Activated CD4-positive, alpha-beta T cell treated with anti-CD3 and anti-CD28 coated beads, Interleukin-2, amount 10 ng/mL, durations not matched to agents 7 days and 5 days (primary cell): ENCODE measurements around the gene FCGR3B. TPM values are rescaled to one million over a fixed set of nuclear protein-coding genes. Genes with fewer than 3 reads are reported as not detected.
A peak's percentile ranks its signal among the peaks of the same experiment; 100 is the strongest.
"Not testable (repeated sequence)": the region's sequence is repeated elsewhere in the genome, so short reads cannot be mapped to it uniquely, and the experiment has no call there.

ENCODE experiments used
- CTCF ChIA-PET: fragments of 350-600 bp; sonication (Branson Sonifier 250); formaldehyde crosslinking; loops from one replicate; lab custom pipeline; 2021; ENCODE audit warnings: antibody characterized with exemption; lab: Charles Lee
- POLR2A ChIA-PET: fragments of 350-600 bp; sonication (Branson Sonifier 250); formaldehyde crosslinking; loops from one replicate; lab custom pipeline; 2021; ENCODE audit warnings: antibody characterized with exemption; lab: Charles Lee
- DNase-seq: peaks from one replicate; pipeline ENCODE4 v3.0.0-alpha.2; 2020
- H3K27ac Mint-ChIP-seq: one replicate; pipeline ENCODE4 v1.8.0; 2021; ENCODE audit warnings: mild to moderate bottlenecking, moderate library complexity, mixed read lengths
- H3K27me3 Mint-ChIP-seq: one replicate; pipeline ENCODE4 v1.8.0; 2021; ENCODE audit warnings: mixed read lengths
- H3K36me3 Mint-ChIP-seq: one replicate; pipeline ENCODE4 v1.8.0; 2021; ENCODE audit warnings: low read depth, mixed read lengths
- H3K4me1 Mint-ChIP-seq: one replicate; pipeline ENCODE4 v1.8.0; 2021; ENCODE audit warnings: mixed read lengths
- H3K4me3 Mint-ChIP-seq: one replicate; pipeline ENCODE4 v1.8.0; 2021; ENCODE audit warnings: mild to moderate bottlenecking, moderate library complexity, mixed read lengths
- H3K9me3 Mint-ChIP-seq: one replicate; pipeline ENCODE4 v1.8.0; 2021; ENCODE audit warnings: mixed read lengths
- total RNA-seq, 2 experiments: library from RNA; stranded (reverse); gene quantifications; one replicate each; pipeline ENCODE4 v1.2.3, GENCODE V29; 2021

The FCGR3B gene
- total RNA-seq, 2 experiments from 2014 or later, result not detected

DNA sequence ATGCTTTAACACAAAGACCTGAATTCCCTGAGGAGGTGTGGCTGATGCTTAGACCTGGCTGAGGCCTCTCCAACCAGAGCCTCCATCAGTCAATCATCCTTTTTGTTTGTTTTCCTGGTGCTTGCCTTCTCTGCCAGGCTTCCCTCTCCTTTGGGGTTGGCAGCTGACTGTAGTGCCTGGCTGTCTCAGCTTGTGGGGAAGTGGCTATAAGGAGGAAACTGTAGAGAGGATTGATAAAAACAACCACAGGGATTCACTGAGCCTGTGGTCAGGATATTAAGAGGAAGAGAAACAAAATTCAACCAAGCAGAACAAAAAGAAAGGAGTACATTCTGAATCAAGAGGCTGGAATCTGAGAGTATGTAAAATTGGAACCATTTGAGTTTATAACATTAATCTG, 27.5 kb upstream of the FCGR3B start:
- DNase-seq, POLR2A ChIA-PET, H3K27me3 Mint-ChIP-seq, CTCF ChIA-PET, H3K36me3 Mint-ChIP-seq, H3K4me3 Mint-ChIP-seq, H3K9me3 Mint-ChIP-seq, H3K27ac Mint-ChIP-seq, H3K4me1 Mint-ChIP-seq: not testable (repeated sequence)

DNA sequence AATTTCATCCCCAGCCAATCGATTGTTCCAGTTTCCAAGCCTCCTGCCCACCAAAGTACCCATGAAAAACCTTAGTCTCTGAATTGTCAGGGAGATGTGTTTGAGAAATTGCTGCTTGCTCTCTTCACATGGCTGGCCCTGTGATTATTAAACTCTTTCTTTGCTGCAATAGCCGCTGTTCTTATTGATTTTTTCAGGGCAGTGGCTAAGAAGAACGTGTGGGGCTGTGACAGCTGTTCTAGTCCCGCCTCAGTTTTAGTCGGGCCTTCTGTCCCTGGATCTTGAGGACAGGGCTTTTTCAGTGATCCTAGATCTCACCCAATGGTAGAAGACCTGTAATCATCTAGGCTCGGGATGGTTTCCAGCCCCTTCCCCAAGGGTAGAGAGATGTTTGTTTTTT, 23.0 kb upstream of the FCGR3B start:
- POLR2A ChIA-PET, H3K9me3 Mint-ChIP-seq, H3K4me1 Mint-ChIP-seq, CTCF ChIA-PET, DNase-seq, H3K27ac Mint-ChIP-seq, H3K4me3 Mint-ChIP-seq, H3K36me3 Mint-ChIP-seq: not testable (repeated sequence)
- peaks cover 21% of the 10 kb centered on the region for H3K27me3 Mint-ChIP-seq

DNA sequence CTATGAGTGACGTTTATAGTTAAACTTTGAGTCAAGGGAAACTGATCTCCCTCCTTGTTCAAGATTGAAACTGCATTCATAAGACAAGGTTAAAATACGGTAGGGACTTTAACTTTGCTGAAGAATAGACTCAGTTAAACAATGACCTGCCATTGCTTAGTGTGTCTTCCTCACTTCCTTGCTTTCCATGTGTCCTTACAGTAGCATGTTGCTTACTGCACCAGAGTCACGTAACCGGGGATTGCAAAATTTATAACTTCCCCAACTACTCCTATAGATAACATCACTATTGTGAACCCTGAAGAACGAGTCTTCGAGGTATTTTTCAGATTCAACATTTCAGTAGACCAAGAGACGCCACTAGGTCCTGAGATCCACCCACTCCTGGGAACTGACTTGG, 22.6 kb upstream of the FCGR3B start:
- POLR2A ChIA-PET, result not testable (repeated sequence)

DNA sequence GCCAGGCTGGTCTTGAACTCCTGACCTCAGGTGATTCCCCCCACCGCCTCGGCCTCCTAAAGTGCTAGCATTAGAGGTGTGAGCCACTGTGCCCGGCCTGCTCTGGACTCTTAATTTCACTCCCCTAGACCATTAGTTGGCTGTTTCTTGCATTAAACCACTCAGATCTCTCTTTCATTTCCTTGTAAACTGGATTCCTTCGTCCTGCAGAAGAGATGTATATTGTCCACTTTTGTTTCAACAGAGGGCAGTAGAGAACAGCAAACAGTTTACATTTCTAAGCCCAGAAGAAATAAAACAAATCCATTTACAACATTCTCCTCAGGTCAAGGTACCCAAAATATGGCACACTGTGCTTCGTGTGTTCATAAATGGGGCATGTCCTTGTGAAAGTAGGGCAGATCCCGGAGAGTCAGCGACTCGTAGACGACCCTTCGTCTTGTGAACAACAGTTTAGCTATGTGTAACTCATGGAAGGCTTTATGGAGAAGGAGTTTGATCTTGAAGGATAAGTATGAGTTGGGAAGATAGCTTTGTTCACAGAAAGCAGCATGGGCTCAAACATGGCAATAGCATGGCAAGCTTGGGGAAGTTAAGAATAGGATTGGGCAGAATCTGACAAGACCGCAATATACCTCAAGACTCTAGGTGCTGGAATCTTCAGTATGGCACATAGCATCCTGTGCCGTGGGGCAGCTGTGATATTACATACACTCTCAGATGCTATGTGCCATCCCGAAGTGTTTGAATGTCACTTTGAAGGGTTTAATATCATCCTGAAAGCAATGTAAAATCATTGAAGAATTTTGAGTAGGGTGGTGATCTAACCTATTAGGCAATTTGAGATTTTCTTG, 16.8 kb upstream of the FCGR3B start:
- H3K4me3 Mint-ChIP-seq, DNase-seq, POLR2A ChIA-PET, H3K36me3 Mint-ChIP-seq, H3K9me3 Mint-ChIP-seq, H3K4me1 Mint-ChIP-seq, H3K27ac Mint-ChIP-seq: not testable (repeated sequence)
- peaks cover 39% of the 10 kb centered on the region for H3K27me3 Mint-ChIP-seq
- CTCF ChIA-PET, result interaction anchor here (0.7 to 1.8 kb wide), 3 partner anchors 12 to 92 kb away, joined by 3 to 5 read pairs (median 3); no protein-coding TSS in a partner anchor

More for the DNA sequence above, 22.6 kb upstream of the FCGR3B start:
- H3K27me3 Mint-ChIP-seq, result peaks cover 22% of the 10 kb centered on the region
- H3K9me3 Mint-ChIP-seq, H3K36me3 Mint-ChIP-seq, H3K27ac Mint-ChIP-seq, H3K4me1 Mint-ChIP-seq, H3K4me3 Mint-ChIP-seq, CTCF ChIA-PET, DNase-seq: not testable (repeated sequence)

DNA sequence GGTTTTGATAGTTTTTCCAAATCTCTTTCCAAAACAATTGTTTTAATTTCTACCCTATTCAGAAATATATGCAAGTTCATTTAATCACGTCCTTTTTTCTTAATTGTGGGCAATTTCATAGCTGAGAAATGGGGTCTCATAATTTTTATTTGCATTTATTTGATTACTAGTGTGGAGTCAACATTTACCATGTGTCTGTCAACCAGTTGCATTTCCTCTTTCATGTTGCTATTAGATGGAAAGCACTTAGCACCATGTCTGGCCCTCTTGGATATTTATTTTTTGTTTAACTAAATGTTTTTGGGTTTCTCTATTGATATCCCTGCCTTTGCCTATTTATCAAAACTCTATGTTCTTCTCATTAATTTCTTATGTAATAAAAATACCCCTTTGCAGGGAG, 13.9 kb upstream of the FCGR3B start:
- H3K27ac Mint-ChIP-seq, H3K4me1 Mint-ChIP-seq, H3K4me3 Mint-ChIP-seq, DNase-seq, POLR2A ChIA-PET, H3K9me3 Mint-ChIP-seq, CTCF ChIA-PET, H3K36me3 Mint-ChIP-seq: not testable (repeated sequence)
- H3K27me3 Mint-ChIP-seq, result peaks cover 30% of the 10 kb centered on the region

DNA sequence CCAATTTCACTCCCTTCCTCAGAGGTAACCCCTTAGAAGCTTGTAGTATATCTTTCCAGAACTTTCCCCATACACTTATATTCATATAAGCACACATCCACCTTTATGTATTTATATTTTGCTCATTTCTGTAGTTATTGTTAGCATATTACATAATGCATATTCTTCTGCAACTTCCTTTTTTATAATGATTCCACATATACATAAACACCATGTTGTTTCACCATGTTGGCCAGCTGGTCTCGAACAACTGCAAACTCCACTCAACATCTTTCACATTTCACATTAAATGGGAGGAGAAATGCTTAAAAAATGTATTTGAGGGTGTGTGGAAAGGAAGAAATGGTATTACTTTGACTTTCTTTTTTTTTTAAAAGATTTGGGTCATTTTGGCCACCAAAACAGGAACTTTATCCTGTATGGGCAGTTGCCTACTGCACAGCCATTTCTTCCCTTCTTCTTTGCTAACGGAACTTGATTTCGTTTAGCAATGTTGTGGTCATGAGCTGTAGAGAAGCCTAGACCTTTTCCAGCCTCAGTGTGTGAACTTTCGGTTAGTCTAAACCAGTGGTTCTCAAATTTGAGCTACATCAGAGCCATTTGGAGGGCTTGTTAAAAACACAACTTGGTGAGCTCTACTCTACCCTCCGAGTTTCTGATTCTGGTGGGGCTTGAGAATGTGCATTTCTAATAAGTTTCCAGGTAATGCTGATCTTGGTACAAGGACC, 12.7 kb upstream of the FCGR3B start:
- H3K36me3 Mint-ChIP-seq, H3K4me1 Mint-ChIP-seq, H3K9me3 Mint-ChIP-seq, DNase-seq, CTCF ChIA-PET, H3K27ac Mint-ChIP-seq, H3K4me3 Mint-ChIP-seq, POLR2A ChIA-PET: not testable (repeated sequence)
- H3K27me3 Mint-ChIP-seq, result peaks cover 24% of the 10 kb centered on the region

DNA sequence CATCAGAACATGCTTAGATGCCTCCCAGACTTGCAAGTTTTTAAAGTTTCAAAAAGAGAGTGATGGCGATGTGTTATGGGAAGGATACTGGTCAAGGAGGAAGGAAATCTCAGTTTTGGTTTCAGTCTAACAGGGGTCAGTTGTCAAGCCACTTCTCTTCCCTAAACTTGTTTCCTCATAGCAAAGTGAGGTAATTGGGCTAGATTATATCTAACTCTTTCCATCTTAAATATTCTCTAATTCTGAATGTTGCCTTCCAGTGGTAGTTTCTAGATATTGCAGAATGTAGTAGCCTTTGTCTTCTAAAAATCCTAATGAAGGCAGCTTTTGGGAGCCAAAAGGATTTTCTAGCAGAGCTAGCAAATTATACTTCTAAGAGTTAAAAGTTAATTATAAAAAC, 11.7 kb upstream of the FCGR3B start:
- H3K27me3 Mint-ChIP-seq, result peaks cover 22% of the 10 kb centered on the region
- H3K27ac Mint-ChIP-seq, POLR2A ChIA-PET, H3K36me3 Mint-ChIP-seq, H3K4me3 Mint-ChIP-seq, DNase-seq, H3K9me3 Mint-ChIP-seq, CTCF ChIA-PET: not testable (repeated sequence)
- H3K4me1 Mint-ChIP-seq, result peaks cover 10% of the 10 kb centered on the region

DNA sequence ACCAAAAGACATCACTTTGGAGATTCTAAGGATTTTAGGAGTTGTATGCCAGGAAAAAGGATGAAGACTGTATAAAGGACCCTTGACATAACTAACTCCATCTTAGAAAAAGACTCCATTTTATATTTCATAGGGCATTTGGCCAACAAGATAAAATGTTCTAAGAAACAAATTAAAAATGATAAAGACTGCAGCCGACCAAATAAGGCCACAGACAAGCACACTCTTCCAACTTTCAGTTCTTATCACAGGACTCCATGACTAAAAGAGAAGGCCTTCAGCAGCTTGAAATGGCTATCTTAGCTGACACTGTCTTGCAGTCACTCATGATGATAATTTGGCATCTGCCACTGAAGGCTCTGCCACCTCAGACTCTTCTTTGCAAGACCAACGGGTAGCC, 8.2 kb upstream of the FCGR3B start:
- DNase-seq, H3K27me3 Mint-ChIP-seq, H3K27ac Mint-ChIP-seq, H3K36me3 Mint-ChIP-seq, CTCF ChIA-PET, H3K9me3 Mint-ChIP-seq, POLR2A ChIA-PET, H3K4me3 Mint-ChIP-seq: not testable (repeated sequence)
- H3K4me1 Mint-ChIP-seq, result peaks cover 24% of the 10 kb centered on the region

DNA sequence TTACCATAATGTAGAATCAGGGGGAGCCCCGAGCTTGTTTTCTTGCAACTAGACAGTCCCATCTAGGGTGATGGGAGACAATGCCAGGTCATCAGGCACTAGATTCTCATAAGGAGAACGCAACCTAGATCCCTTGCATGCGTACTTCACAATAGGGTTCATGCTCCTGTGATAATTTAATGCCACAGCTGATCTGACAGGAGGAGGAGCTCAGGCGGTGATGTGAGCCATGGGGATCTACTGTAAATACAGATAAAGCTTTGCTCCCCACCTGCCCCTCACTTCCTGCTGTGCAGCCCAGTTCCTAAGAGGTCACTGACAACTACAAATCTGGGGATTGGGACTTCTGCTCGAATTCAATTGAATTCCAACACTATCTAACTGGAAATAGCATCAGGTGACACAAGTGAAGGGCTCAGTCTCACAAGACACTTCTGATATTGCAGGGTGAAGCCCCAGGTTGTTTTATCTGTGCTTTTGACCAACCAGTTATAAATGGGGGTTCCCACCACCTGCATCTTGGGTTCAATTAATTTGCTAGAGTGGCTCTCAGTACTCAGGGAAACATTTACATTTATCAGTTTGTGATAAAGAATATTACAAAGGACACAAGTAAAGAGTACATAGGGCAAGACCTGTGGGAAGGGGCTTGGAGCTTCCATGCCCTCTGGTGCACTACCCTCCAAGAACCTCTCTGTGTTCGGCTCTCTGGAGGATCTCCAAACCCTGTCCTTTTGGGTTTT, 7.4 kb upstream of the FCGR3B start:
- peaks cover 24% of the 10 kb centered on the region for H3K4me1 Mint-ChIP-seq
- CTCF ChIA-PET, H3K4me3 Mint-ChIP-seq, H3K36me3 Mint-ChIP-seq, H3K27ac Mint-ChIP-seq, H3K27me3 Mint-ChIP-seq, H3K9me3 Mint-ChIP-seq, POLR2A ChIA-PET, DNase-seq: not testable (repeated sequence)

DNA sequence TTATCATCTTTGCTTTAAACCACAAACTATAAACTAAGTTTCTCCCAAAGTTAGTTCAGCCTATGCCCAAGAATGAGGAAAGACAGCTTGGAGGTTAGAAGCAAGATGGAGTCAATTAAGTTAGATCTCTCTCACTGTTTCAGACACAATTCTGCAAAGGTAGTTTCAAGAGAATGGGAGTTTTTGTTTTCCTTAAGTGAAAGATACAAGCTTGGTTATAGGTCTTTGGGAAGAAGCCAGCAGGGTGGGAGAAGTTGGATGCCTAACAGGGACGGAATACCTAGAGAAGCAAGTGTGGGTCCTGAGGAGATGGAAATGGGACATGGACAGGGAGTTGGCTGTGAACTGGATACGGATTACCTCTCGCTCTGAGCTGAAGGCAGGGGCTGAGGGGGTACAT, 6.0 kb upstream of the FCGR3B start:
- H3K4me3 Mint-ChIP-seq, H3K9me3 Mint-ChIP-seq, H3K36me3 Mint-ChIP-seq, POLR2A ChIA-PET, H3K27me3 Mint-ChIP-seq, DNase-seq: not testable (repeated sequence)
- H3K4me1 Mint-ChIP-seq, result peaks cover 17% of the 10 kb centered on the region
- CTCF ChIA-PET, result interaction anchor here (1.6 kb wide), 1 partner anchor 96 kb away, joined by 3 read pairs; no protein-coding TSS in a partner anchor
- peak overlapping the region; percentile 34 for H3K27ac Mint-ChIP-seq

DNA sequence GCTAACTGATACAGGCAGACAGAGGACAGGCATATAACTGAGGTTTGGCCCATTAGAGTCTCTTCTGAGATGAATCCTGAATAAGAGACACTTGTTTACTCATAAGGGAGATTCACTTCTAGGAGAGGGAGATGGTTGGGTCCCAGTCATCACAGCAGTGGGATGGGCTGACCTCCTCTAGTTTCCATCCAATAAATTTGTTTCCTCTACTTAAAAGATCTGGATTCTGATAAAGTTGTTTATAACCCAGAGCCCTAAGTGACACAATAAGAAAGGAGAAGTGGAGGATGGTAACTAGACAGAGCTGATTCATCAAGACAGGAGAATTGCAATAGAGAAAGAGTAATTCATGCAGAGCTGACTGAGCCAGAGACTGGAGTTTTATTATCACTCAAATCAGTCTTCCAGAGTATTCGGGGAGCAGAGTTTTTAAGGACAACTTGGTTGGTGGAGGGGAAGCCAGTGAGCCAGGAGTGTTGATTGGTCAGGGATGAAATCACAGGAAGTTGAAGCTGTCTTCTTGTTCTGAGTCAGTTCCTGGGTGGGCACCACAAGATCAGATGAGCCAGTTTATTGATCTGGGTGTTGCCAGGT, 5.3 kb upstream of the FCGR3B start:
- H3K36me3 Mint-ChIP-seq, H3K9me3 Mint-ChIP-seq, H3K4me3 Mint-ChIP-seq, H3K27me3 Mint-ChIP-seq, DNase-seq, POLR2A ChIA-PET: not testable (repeated sequence)
- CTCF ChIA-PET, result interaction anchor here (1.6 kb wide), 1 partner anchor 96 kb away, joined by 3 read pairs; no protein-coding TSS in a partner anchor
- Mint-ChIP-seq H3K27ac (peak overlapping the region; percentile 83), H3K4me1 (peaks cover 17% of the 10 kb centered on the region)

DNA sequence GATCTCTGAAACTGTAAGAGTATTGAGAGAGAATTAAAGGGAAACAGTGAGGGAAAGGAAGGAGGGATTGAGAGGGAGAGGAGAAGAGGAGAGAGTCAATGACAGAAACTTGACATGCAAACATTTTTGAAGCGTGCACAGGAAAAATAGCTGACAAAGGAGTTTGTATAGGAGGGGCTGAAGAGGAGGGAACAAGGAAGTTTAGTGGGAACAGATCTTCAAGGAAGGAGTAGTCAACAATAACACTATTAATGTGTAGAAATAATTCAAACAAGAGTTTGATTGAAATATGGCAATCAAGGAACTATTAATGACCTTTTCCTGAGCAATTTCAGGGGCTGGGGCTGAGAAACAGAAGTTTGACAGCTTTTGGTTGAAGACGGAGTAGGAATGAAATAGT, 4.0 kb upstream of the FCGR3B start:
- H3K9me3 Mint-ChIP-seq, DNase-seq, H3K27ac Mint-ChIP-seq, POLR2A ChIA-PET, H3K4me3 Mint-ChIP-seq, H3K36me3 Mint-ChIP-seq, H3K27me3 Mint-ChIP-seq: not testable (repeated sequence)
- H3K4me1 Mint-ChIP-seq, result peaks cover 17% of the 10 kb centered on the region
- CTCF ChIA-PET, result interaction anchor here (0.6 kb wide), 1 partner anchor 13 kb away, joined by 3 read pairs; no protein-coding TSS in a partner anchor
